CD4-positive, alpha-beta T cell treated with Interleukin-6 at 100 ng/mL for 8 hours (primary cell): ENCODE results near the gene MBD2.
"Not testable (repeated sequence)": the region's sequence is repeated elsewhere in the genome, so short reads cannot be mapped to it uniquely, and the experiment has no call there.

Experiments
- DNase-seq: peaks from one replicate; pipeline ENCODE4 v3.0.0-alpha.2; 2020; ENCODE audit warnings: mixed read lengths, low spot score

MBD2 gene

DNA sequence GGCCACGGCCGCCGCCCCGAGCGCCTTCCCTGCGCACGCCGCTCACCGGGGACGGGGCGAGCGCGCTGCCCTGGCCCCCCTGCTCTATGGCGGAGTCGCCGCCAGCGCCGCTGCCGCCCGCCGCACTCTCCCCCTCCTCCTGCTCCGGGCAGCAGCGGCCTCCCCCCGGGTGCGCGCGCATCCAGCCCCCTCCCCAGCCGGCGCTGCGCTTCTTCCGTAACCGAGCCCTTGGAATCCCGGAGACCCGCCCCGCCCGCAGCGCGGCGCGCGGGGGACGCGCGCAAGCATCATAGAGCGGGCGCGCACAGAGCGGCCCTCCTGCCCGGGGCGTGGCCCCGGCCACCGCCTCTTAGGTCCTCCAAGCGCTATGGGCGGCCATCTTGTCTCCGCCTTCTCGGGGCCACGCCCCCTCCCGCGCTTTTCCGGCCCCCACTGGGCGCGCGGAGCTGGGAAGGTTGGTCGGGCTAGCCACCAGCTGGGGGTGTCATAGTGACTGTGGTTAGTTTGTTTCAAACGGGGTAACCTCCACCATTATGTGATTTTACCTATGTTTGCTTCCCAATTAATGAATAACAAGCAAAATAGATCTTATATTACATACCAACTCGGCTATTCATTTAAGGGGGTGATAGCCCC is at the start of gene MBD2:
TSS of gene MBD2 (minus strand) at position 291 of the 636 bp plus-strand sequence. CDS start at position 181, 110 bp downstream.
- DNase-seq: peak; percentile 92

- peak; percentile 37 for DNase-seq
Observed at GRCh38 chr18:54269893-54270844, 45.7 kb upstream of the MBD2 start.

- no peak for DNase-seq
Observed at GRCh38 chr18:54268751-54269150, 44.3 kb upstream of the MBD2 start.

DNA sequence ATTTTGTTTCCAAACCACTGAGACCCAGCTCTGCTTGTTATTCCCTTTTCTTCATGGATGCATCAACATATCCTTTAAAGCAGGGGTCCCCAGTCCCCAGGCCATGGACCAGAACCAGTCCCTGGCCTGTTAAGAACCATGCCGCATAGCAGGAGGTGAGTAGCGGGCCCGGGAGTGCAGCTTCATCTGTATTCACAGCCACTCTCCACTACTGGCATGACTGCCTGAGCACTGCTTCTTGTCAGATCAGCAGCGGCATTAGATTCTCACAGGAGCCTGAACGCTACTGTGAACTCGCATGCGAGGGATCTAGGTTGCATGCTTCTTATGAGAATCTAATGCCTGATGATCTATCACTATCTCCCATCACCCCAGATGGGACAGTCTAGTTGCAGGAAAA is 43.2 kb upstream of the MBD2 start:
- no peak for DNase-seq

GRCh38 chr18:54263904-54264336 is 39.5 kb upstream of the MBD2 start:
- no peak for DNase-seq

DNA sequence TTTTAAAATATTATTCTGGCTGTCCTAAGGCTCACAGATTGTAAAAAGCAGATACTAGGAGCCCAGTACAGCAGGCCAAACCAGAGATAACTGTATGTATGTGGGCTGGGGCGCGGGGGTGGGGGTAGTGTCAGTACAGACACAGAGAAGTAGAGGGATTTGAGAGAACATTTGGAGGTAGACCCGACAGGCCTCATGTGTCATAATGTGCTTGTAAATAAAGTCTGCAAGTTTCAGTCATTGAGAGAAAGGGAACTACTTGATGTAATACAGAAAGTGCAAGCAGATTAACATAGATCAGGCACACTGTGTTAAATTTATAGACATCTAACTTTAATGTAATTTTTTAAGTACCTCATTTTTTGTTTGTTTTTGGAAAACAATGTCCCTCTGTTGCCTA is 37.4 kb upstream of the MBD2 start:
- DNase-seq: no peak

GRCh38 chr18:54260396-54261072 is 36.1 kb upstream of the MBD2 start:
- DNase-seq: no peak

GRCh38 chr18:54257818-54258217 is 33.3 kb upstream of the MBD2 start:
- DNase-seq: not testable (repeated sequence)

GRCh38 chr18:54257015-54257414 is 32.5 kb upstream of the MBD2 start:
- no peak for DNase-seq

GRCh38 chr18:54255141-54255540 is 30.7 kb upstream of the MBD2 start:
- no peak for DNase-seq

- no peak for DNase-seq
Observed at GRCh38 chr18:54254265-54254758, 29.8 kb upstream of the MBD2 start.

DNA sequence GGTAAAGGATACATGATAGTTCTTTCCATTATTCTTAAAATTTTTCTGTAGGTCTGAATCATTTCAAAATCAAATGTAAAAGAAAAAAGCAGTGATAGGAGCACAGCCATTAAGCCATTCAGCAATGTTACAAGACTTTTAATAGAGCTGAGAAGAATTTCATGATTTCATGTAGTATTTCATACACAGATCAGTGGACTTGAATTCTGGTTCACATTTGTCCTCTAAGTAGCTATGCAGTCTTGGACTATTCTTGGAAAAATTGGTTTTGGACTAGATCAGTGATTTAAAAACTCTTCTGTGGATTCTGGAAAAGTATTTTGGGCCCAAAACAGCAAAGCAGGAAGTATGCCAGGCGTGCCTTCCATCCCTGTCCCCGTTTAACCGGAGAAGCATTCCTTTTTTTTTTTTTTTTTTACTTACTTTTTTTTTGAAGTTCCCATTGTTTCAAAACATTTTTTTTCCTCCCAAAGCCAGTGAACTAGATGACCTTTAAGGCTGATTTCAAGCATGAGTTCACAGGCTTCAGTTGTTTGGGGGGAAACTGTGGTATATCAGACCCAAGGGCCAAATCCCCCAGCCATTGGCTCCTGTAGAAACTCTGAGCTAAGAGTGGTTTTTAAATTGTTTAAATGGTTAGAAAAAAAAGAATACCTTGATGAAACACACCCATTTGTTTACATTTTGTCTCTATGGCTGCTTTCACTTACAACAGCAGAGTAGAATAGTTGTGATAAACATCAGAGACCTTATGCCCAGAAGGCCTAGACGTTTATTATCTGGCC is 27.3 kb upstream of the MBD2 start:
- no peak for DNase-seq

DNA sequence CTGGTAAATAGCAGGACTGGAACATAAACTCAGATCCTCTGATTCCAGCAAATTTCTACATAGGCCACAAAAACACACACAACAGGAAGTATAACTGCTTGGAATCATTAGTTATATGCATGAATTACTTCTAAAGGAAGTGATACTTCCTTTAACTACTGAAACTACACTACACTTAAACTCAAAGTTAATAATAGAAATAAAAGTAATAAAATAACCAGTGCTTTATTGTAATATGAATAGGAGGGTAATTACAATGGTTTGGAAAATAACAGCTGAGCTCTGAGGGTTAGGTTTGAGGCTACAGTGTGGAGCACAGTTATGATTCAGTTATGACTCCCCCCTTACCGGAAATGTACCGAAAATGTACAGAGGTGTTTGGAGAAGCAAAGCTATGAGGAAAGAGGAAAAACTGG is 26.4 kb upstream of the MBD2 start:
- DNase-seq: no peak

DNA sequence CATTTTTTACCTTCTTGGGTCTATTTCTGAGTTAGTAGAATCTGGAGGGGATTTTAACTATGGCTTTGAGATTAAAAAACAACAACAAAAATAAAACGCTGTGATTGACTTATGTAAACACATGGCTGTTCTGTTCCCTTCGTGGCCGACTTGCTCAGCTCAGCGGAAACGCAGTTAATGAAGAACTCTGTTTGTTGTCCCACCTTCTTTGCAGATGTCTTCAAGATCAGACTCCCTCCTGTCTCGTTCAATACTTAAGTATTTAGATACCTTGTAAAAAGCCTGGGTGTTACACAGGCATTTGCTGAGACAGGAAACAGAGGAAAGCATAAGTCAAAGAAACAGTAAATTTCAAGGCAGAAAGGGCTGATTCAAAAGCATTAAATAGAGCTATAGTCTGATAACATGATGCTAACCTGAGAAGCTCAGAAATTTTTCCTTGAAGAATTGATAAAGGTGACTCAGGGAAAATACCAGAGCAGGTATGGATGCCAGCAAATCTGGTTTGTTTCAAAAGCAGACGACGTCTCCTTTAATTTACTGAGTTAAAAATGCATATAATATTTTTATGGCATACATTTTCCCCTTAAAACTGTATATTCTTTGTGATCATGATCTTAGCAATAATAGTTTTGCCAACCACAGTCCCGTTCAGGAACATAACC is 23.2 kb upstream of the MBD2 start:
- no peak for DNase-seq

DNA sequence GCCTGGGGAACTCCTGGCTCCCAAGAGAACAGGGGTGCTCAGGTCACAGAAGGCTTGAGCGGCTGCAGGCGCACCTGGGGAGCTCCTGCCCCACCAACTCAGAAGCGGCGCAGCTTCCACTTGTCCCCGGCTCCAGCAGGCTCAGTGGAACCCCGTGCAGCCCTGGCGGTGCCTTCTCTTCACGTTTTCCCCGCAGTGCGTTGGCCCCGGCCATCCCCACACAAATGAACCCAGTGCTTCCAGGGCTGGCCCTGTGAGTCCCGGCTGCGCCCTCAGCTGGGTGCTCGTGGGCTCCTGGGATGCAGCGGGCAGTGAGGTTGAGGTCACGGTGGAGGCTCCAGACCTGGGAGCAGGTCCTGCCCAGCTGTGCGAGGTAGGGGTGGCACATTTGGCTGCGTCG is 17.9 kb upstream of the MBD2 start:
- no peak for DNase-seq

DNA sequence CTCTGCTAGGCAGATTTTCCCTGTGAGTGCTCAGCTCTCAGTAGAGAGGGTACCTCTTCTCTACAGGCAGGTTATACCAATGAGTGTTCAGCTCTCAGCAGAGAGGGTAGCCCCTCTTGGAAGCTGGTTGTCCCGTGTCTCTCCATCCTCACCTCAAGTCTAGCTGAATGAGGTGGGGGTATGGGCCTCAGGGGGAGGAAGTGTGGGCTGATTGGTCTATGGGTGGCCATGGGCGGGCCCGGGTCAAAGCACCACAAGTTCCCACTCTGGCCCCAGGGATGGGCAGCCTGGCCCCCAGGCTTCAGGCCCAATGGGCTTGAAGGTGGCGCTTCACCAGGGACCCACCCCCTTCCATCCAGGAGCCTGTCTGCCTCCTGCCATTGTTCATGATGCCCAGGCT is 17.0 kb upstream of the MBD2 start:
- DNase-seq: no peak

DNA sequence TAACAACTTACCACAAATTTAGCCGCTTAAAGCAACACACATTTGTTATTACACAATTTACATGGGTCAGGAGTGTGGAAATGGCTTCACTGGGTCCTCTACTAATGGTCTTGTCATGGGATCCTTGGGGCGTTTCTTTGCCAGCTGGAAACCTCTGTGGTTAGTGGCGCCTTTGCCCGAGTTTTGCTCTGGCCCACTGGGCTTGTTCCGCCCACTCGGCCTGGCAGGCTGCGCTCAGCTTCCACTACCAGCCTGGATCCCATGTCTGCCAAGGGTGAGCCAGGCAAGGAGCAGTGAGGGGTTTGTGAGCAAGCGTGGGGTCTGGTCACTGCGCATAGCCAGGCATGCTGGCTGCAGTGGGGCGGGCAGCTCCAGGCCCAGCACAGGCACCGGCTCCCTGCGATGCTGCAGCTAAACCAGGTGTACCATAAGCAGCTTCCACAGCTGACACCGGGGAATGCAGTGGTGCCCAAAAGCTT is 16.2 kb upstream of the MBD2 start:
- no peak for DNase-seq

DNA sequence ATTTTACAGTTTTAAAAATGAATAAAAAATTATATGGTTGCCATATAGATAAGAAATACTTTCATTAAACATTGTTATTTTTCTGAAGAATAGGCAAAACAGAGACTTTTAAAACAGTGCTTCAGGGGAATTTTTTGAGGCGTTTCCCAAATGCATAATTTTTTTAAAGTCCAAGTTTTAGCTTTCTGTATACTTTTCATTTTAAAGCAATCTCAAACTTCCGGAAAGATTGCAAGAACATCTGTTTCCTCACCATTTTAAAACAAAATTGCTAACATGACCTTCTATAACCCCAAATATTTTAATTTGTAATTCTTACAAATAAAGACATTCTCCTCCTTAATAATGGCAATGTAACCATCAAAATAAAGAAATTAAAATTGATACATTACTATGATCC is 15.1 kb upstream of the MBD2 start:
- DNase-seq: no peak

DNA sequence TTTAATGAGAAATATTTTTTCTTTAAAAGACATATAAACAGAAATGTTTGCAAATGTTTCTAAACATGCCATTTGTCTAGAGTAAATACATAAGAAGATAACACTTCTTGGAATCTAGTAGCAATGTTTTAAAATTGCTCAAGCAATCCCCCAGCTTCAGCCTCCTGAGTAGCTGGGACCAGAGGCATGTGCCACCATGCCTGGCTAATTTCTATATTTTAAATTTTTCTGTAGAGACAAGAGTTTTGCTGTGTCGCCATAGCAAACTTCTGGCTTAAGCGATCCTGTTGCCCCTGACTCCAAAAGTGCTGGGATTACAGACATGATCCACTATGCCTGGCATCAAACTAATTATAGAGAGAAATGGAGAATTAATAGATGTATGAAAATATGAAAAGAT is 14.6 kb upstream of the MBD2 start:
- no peak for DNase-seq

GRCh38 chr18:54238173-54238936 is 13.9 kb upstream of the MBD2 start:
- no peak for DNase-seq
